Measurements from ENCODE around the gene FBXO17.

FBXO17 gene

DNA sequence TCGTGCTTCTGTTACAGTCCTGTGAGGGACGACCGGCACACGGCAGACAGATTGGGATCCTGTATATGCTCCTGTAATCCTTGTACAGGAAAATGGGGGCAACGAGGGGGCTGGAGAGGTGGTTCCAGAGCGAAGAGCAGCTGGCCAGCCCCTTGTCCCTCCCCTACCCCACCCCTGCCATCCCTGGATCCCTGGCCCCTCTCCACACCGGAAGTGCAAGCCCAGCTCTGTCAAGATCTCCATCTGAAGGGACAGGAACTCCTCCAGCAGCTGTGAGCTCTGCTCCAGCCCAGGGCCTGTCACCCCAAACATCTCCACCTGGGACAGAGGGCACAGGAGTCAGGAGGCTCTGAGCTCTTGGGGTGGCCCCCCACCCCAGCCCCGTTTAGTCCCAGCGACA lies 58.0 kb downstream of the FBXO17 start:
- Histone ChIP-seq H3K27me3 (replicated peaks) (no peaks in the 10 kb centered on the region), H3K36me3 (replicated peaks) (peaks cover 9% of the 10 kb centered on the region), H3K4me3 (ENCODE audit: low read depth, low read length) (no peak overlapping the region), H3K27ac (no peak overlapping the region)
- in situ Hi-C loops (cut with HindIII; ENCODE audit: low pct_ligation_motif_present, low sequenced_read_pairs) = no loop called here
- TF ChIP-seq, protein P1, sequence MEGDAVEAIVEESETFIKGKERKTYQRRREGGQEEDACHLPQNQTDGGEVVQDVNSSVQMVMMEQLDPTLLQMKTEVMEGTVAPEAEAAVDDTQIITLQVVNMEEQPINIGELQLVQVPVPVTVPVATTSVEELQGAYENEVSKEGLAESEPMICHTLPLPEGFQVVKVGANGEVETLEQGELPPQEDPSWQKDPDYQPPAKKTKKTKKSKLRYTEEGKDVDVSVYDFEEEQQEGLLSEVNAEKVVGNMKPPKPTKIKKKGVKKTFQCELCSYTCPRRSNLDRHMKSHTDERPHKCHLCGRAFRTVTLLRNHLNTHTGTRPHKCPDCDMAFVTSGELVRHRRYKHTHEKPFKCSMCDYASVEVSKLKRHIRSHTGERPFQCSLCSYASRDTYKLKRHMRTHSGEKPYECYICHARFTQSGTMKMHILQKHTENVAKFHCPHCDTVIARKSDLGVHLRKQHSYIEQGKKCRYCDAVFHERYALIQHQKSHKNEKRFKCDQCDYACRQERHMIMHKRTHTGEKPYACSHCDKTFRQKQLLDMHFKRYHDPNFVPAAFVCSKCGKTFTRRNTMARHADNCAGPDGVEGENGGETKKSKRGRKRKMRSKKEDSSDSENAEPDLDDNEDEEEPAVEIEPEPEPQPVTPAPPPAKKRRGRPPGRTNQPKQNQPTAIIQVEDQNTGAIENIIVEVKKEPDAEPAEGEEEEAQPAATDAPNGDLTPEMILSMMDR (IDR thresholded peaks at IDR 0.05; ENCODE audit: low read depth, low read length, missing control alignments) = no peak
- no peak for DNase-seq

DNA sequence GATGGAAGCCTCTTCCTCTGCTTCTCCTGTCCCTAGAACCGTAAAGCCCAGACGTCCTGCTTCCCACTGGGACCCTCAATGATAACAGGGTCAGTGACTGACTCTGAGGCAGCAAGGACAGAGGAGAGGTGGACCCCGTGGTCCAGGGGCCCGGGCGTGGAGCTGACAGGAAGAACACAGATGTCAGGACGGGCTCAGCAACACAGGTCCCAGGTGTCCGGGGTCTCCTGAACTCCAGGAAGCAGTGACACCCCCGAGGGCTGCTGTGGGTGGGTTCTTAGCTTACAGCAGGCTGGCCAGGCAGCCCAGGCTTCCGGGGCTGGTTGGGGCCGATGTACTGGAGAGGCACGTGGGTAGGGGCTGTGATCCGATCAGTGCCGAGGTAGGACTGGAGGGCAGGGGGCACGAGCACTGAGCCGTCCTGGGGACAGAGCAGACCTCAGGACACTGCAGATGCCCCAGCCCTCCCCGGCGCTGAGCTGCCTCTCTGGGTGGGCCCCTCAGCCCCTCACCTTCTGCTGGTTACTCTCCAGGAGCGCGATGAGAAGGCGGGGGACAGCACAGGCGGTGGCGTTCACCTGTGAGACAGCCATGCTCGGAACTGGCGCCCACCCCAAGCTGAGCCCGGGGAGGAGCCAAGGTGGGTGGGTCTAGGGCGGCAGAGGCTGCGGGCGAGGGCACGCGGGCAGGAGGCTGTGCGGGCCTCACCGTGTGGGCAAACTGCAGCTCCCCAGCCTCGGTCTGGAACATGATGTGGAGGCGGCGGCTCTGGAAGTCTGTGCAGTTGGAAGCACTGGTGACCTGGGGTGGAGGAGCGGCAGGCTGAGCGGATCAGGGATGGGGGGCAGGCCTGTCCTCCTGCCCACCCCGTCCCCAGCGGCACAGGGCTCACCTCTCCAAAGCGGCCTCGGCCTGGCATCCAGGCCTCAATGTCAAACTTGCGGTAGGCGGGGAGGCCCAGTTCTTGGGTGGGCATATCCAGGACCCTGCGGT lies 59.9 kb downstream of the FBXO17 start:
- no peak overlapping the region for H3K4me3 ChIP-seq (ENCODE audit: low read depth, low read length)
- no peaks in the 10 kb centered on the region for H3K36me3 ChIP-seq (replicated peaks)
- no peak for DNase-seq
- in situ Hi-C loops (cut with HindIII; ENCODE audit: low pct_ligation_motif_present, low sequenced_read_pairs) = no loop called here
- TF ChIP-seq, protein P1 (IDR thresholded peaks at IDR 0.05; ENCODE audit: low read depth, low read length, missing control alignments) = no peak
- H3K27ac ChIP-seq = no peak overlapping the region
- peaks cover 2% of the 10 kb centered on the region for H3K27me3 ChIP-seq (replicated peaks)

- peaks cover 2% of the 10 kb centered on the region for H3K27me3 ChIP-seq (replicated peaks)
These were observed 61.6 kb downstream of the FBXO17 start for GRCh38 chr19:38913958-38914357.

DNA sequence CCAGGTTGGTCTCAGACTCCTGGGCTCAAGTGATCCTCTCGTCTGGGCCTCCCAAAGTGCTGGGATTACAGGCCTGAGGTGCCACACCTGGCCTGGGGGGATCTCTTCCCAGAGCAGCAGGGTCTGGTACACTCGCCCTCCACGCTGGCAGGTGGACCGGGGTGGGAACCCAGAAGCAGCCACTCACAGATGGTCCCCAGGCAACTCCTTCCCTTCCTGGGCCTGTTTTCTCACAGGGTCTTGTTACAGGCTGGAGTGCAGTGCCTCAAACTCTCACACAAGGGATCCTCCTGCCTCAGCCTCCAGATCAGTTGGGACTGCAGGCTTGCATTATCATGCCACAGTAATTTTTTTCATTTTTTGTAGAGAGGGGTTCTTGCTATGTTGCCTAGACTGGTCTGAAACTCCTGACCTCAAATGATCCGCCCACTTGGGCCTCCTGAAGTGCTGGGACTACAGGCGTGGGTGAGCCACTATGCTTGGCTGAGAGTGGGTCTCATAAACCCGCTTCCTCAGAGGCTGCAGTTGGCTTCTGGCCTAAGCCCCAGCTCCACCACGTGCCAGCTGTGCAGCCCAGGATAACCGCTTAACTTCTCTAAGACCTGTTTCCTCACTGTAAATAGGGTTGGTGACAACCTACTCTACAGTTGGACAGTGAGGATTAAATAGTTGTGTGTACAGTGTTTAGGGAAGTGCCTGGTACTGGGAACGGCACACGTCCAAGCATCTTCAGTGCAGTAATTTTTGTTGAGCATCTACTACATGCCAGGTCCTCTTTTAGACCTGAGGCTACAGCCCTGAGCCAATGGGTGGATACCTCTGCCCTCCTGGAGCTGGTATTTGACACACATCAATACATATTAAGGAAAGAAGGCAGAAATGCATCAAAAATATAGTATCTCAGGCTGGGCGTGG lies 62.7 kb downstream of the FBXO17 start:
- Histone ChIP-seq H3K4me3 (ENCODE audit: low read depth, low read length) (no peak overlapping the region), H3K27me3 (replicated peaks) (peaks cover 2% of the 10 kb centered on the region), H3K36me3 (replicated peaks) (peaks cover under 1% of the 10 kb centered on the region), H3K27ac (no peak overlapping the region)
- in situ Hi-C loops (cut with HindIII; ENCODE audit: low pct_ligation_motif_present, low sequenced_read_pairs) = no loop called here
- no peak for DNase-seq
- TF ChIP-seq, protein P1 (IDR thresholded peaks at IDR 0.05; ENCODE audit: low read depth, low read length, missing control alignments) = no peak

More at GRCh38 chr19:38913958-38914357, 61.6 kb downstream of the FBXO17 start:
- Histone ChIP-seq H3K4me3 (ENCODE audit: low read depth, low read length) (no peak overlapping the region), H3K36me3 (replicated peaks) (no peaks in the 10 kb centered on the region), H3K27ac (no peak overlapping the region)
- no peak for DNase-seq
- in situ Hi-C loops (cut with HindIII; ENCODE audit: low pct_ligation_motif_present, low sequenced_read_pairs) = no loop called here
- TF ChIP-seq, protein P1 (IDR thresholded peaks at IDR 0.05; ENCODE audit: low read depth, low read length, missing control alignments) = no peak

GRCh38 chr19:38911388-38912001 lies 64.0 kb downstream of the FBXO17 start:
- H3K27me3 ChIP-seq (replicated peaks) = peaks cover 2% of the 10 kb centered on the region
- TF ChIP-seq, protein P1 (IDR thresholded peaks at IDR 0.05; ENCODE audit: low read depth, low read length, missing control alignments) = peak; percentile 2
- peaks cover 5% of the 10 kb centered on the region for H3K36me3 ChIP-seq (replicated peaks)
- H3K4me3 ChIP-seq (ENCODE audit: low read depth, low read length) = no peak overlapping the region
- DNase-seq = no peak
- in situ Hi-C loops (cut with HindIII; ENCODE audit: low pct_ligation_motif_present, low sequenced_read_pairs) = no loop called here
- no peak overlapping the region for H3K27ac ChIP-seq
